ENCODE measurements around the gene EPHB6.

EPHB6 gene

DNA sequence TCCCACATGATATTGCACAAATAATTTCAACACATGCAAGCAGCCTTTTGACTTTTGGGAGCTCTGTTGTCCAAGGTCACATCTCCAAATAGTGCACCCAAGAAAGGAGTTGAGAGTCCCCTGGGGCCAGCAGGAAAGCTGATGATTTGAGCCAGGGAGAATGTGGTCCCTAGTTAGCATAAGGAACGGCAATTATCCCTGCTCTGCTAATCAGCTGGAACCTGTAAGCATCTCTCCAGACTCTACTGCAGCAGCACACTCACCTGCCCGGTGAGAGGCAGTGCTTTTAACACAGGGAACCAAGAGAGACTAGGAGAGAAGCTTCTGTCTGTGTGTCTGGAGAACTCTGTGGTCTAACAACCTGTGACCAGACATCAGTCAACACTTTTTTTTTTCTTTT lies 61.6 kb downstream of the EPHB6 start:
- no peak overlapping the region for H3K4me3 ChIP-seq (ENCODE audit: low read depth, low read length)

DNA sequence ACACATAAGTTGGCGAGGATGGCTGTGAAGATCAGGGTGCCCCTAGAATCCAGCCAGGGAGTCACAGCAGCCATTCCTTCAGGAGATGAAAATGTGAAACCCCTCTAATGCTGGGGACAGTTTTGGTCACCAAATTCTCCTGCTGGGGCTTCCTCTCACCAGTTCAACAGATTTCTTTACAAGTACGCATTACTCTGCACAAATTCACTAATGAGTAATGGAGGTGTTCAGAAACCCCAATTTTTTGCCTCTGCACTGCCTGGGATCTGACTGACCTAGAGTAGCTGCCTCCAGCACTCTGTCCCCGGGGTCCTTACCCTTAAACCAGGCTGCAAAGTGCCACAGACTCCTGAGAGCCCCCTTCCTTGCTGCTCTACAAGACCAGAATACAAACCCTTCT lies 62.6 kb downstream of the EPHB6 start:
- H3K4me3 ChIP-seq (ENCODE audit: low read depth, low read length), result no peak overlapping the region

DNA sequence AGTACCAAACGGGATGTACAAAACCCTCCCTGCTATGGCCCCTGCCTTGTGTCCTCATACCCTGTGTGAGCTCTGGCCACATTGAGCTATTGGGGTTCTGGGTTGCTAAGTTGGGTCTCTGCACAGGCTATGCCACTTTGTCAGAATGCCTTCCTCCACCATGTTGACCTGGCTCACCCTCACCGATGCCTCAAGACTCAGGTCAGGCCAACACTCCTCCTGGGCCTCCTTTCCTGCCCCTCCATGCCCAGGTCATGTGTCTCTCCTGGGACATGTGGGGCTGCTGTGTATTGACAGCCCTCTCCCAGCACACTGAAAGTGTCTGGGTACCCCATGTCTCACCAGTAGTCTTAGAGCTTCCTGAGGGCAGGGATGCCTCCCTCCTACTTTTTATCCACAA lies 64.0 kb downstream of the EPHB6 start:
- no peak overlapping the region for H3K4me3 ChIP-seq (ENCODE audit: low read depth, low read length)

DNA sequence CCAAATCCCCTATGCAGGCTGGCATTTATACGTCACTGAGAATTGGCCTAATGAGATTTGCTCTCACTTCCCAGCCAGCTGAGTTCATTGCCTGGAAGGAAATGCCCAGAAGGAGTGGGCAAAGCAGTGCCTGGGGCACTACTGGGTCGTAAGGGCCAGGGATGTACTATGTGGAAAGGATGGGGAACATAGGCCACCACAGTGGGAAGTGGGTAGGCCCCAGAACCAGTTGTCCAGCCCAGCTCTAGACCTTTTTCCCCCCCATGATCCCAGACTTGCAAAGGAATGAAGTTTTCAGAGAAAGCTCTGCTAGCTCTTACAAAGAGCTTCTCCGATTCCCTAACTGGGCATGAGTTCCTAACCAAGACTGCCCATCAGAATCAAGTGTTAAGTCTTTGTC lies 64.8 kb downstream of the EPHB6 start:
- H3K4me3 ChIP-seq (ENCODE audit: low read depth, low read length), result no peak overlapping the region
